Epithelial cell of proximal tubule (primary cell): Measurements from ENCODE around the gene FAF1. TPM values are rescaled to one million over a fixed set of nuclear protein-coding genes. Genes with fewer than 3 reads are reported as not detected.

ENCODE experiments used
- DNase-seq: peaks from one replicate; pipeline ENCODE4 v3.0.0-alpha.2; 2011; ENCODE audit warnings: low read depth
- H3K4me3 ChIP-seq: 2 replicates; pipeline ENCODE4 v1.5.1; 2011; ENCODE audit warnings: low read depth, mild to moderate bottlenecking, low read length
- total RNA-seq: library from RNA; depleted of rRNA; stranded (reverse); fragments of >200 nt; gene quantifications from 2 replicates; pipeline ENCODE4 v1.2.3, GENCODE V29; 2015
- TF ChIP-seq, protein P1 (sequence below): conservative IDR thresholded peaks from 2 replicates; pipeline ENCODE4 v1.5.1; 2012; ENCODE audit warnings: low read depth, mild to moderate bottlenecking, low read length

FAF1 gene
- total RNA-seq, 1 donor from 2014 or later: 54.1 TPM

DNA sequence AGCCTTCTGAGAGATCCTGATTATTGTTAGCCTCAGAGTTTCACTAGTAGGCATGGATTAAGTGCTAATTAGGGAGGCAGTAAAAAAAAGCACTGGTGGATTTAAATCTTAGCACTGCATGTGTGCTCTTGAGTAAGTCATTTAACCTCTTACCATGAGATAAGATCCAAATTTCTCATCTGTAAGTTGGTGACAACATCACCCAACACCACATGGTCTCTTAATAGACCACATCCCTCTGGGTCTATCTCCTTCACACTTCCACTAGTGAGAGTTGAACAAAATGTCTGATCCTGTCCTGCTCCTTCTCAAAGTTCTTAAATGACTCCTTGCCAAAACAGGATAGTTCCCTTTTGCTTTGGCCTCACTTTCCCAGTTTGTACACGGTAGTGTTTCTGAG, 507.4 kb downstream of the FAF1 start:
- TF ChIP-seq, protein P1, sequence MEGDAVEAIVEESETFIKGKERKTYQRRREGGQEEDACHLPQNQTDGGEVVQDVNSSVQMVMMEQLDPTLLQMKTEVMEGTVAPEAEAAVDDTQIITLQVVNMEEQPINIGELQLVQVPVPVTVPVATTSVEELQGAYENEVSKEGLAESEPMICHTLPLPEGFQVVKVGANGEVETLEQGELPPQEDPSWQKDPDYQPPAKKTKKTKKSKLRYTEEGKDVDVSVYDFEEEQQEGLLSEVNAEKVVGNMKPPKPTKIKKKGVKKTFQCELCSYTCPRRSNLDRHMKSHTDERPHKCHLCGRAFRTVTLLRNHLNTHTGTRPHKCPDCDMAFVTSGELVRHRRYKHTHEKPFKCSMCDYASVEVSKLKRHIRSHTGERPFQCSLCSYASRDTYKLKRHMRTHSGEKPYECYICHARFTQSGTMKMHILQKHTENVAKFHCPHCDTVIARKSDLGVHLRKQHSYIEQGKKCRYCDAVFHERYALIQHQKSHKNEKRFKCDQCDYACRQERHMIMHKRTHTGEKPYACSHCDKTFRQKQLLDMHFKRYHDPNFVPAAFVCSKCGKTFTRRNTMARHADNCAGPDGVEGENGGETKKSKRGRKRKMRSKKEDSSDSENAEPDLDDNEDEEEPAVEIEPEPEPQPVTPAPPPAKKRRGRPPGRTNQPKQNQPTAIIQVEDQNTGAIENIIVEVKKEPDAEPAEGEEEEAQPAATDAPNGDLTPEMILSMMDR: no peak
- no peak overlapping the region for H3K4me3 ChIP-seq
- no peak for DNase-seq

GRCh38 chr1:50450861-50451653, 509.0 kb downstream of the FAF1 start:
- TF ChIP-seq, protein P1: no peak
- H3K4me3 ChIP-seq: no peak overlapping the region
- DNase-seq: no peak

DNA sequence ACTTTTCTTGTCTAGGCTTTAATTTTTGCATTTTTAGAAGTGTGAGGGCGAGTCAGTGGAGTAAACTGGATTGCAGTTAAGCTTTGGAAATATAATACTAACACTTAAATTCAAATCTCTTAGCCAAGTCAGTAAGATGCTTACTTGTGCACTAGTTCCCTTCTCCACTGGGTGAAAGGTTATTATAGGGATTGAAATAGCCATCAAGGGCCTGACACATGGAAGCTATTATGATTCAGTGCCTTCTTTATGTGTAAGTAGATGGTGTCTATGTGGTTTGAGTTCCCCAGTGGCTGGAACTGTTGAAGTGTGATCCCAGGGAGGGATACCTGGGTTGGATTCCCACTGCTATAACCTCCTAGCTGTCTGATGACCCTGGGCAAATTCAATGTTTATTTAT, 512.1 kb downstream of the FAF1 start:
- H3K4me3 ChIP-seq: no peak overlapping the region
- TF ChIP-seq, protein P1: no peak
- DNase-seq: no peak

- TF ChIP-seq, protein P1: no peak
- DNase-seq: no peak
- H3K4me3 ChIP-seq: no peak overlapping the region
Observed at GRCh38 chr1:50441183-50441582, 518.9 kb downstream of the FAF1 start.

DNA sequence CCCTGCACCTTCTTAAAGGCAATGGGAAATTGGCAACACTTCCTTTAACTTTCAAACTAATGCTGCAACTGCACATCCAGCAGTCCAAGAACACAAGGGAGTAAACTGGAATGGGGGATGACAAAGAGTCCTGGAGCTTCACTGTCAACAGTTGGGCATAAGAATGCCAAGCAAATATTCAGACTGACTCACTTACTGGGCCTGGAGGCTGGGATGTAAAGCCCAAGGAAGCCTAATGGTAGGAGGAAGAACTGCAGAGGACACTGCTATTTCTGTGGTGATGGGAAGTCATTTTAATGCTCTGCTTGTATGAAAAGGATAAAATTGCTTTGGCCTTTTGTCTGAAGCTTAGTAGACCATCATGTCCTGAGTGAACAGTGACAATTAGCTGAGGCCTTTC, 521.1 kb downstream of the FAF1 start:
- TF ChIP-seq, protein P1: peak; percentile 15
- H3K4me3 ChIP-seq: no peak overlapping the region
- DNase-seq: no peak

GRCh38 chr1:50436489-50436888, 523.6 kb downstream of the FAF1 start:
- DNase-seq: no peak
- no peak overlapping the region for H3K4me3 ChIP-seq
- TF ChIP-seq, protein P1: no peak

DNA sequence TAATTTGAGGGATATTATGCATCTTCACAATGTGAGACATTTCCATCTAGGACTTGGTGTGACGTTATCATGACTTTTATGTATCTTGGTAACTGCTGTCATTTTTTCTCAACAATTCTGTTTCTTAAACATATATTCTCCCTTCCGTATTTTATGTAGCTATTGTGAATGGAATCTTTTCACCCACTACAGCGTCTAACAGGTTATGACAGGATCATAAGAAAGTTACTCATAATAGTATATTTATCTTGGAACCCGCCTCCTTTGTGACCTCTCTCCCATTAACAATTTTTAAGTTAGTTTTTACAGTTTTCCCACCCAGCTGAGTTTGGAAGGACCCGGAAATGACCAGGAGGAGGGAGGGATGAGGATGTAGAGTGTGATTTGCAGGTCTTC, 530.1 kb downstream of the FAF1 start:
- no peak for DNase-seq
- H3K4me3 ChIP-seq: no peak overlapping the region
- TF ChIP-seq, protein P1: no peak
